HG02623 (cell line): ENCODE data around the gene SORBS1.
A peak's percentile ranks its signal among the peaks of the same experiment; 100 is the strongest.

Experiments used
- ATAC-seq: cut with Tn5 transposase; IDR thresholded peaks from one replicate; pipeline ENCODE4 v1.9.1; 2021; ENCODE audit warnings: moderate library complexity; ENCODE audit not compliant: unreplicated experiment

Gene SORBS1

DNA sequence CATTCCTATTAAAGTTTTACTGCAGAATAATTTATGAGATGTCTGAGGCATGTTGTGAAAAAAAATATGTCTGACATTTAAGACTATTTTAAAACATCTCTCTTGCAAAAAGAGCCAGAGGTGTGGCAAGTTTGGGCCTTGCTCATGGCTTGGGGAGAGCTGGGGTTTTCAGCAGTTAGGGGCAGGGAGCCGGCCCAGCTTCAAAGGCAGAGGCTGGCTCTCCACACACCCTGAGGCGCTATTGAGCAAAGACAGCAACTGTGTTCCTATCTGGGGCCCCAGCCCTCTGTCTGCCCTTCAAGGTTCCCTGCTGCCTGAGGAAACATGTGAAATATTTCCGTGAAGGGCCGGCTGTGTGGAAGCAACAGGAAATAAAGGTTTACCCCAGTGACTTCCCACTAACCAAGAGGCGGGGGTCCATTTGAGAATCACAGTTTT lies 94.0 kb downstream of the SORBS1 start:
- no peak for ATAC-seq

DNA sequence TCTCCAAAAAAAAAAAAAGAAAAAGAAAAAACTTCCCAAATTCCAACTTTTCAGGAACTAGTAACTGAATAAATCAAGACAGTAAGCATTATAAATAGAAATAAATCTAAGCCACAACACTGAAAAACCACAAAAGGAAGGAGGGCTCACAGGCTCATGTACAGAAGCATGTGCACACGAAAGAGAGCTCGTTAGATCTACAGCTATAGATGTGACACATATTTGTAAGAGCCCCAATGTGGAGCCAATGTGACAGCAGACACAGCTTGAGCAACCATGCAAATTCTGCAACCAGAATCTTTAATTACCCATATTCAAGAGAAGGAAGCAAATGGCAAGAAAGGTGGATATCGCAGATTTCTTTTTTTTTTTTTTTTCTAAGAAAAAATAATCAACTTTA lies 94.7 kb downstream of the SORBS1 start:
- ATAC-seq = no peak

DNA sequence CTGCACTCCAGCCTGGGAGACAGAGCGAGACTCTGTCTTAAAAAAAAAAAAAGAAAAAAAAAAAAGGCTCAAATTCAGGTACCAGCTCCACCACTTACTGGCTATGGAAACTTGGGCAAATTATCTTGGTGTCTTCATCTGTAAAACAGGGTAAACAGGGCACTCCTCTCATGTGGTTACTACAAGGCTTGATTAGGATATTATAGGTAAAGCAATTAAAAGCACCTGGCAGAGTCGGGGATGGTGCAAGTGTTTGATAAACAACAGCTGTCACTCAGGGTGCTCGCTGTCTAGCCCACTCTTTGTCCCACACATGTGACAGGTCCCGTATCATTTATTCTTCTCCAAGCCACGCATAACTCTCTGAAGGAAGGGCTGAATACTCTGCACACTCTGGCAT lies 96.9 kb downstream of the SORBS1 start:
- no peak for ATAC-seq

DNA sequence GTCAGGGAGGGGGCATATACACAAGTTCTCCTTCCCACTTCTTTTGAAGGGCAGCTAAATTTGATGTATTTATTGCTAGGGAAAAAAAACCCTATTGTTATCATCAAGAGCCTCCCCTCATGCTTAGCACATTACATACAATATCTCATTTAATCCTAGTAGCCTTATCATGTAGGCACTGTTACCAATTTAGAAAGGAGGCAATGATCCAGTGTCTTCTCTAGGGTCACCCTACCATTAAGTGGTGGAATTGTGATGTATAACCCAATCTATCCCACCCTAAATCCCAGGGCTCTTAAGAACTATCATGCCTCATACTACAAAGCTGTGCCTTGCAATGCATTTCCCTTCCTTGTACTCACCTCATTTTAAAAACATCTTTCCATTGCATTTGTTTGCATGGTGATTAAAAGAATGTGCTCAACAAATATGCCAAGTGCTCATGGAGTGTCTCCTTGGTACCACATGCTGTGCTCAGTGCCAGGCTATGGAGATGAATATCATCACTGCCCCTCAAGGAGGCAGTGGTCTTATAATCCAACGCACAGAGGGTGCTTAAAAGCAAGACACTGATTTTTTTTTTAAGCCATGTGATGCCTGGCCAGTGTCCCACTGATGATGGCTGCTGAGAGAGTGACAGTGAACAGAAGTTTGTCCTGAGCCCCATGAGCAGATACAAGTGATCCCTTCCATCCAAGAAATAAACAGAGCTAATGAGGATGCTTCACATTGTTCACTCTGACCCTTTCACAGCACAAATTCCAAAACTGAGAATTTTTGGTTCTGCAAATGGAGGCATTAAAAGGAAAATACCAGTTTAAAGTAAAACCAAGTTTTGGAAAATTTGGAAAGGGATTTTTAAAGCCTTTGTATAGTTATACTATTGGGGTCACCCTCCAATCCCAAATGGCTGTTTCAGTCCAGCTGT lies 98.2 kb downstream of the SORBS1 start:
- ATAC-seq = no peak

DNA sequence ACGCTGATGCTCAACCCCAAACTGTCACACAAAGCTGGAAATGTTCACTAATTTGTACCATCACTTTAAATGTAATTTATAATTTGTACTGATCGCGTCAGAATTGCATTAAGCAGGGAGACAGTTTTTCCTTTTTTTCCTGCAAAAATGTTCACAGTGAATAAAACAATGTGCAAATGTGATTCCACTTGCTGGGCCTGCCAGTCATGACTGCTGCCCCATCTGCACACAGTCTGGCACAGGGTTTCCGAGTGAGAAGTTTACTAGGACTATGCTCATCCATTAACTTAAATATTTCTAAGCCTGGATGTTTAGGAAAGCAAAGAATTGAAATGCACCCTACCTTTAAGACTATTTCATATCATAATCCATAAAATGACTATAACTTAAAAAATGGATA lies 99.6 kb downstream of the SORBS1 start:
- ATAC-seq = no peak

DNA sequence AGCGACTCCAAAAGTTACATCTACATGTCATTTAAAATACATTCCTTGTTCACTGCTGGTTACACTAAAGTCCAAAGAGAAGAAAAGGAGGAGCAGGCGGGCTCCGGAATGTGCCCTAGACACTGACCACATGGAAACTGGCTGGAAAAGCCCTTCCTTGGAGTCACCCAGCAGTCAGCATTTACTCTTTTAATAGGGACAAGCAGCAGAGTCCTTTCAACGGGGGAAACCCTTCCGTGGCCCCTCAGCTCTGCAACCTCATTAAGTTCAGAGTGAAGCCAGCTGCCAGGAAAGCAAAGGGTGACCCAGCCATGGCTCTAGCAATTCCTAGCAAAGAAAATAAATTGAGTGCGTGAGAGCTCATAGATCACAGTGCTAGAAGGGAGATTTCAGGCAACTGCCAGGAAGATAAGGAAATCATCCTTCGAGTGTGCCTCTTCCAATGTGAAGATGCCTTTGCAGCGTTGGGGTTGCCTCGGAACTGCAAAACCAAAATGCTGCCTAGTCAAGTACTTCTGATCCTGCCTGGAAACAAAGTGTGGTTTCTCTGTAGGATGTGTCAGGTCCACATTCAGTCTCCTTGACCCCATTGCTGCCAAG lies 101.6 kb downstream of the SORBS1 start:
- no peak for ATAC-seq

DNA sequence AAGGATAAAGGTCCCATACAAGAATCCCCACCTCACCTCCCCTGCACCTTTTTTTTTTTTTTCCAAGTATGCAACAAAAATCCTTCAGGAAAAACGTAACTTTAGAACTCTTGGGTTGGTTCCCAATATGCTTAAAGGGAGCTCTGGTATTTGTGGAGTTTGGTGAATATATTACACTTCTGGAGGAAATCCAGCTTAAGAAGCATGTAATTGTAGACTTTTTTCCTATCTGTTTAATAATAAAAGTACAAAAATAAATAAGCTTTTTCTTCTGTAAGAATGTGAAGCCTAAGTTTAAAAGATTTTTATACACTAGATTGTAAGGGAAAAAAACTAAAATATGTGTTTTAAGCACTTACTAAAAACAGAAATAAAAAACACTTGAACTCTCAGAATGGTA lies 102.3 kb downstream of the SORBS1 start:
- ATAC-seq = no peak

DNA sequence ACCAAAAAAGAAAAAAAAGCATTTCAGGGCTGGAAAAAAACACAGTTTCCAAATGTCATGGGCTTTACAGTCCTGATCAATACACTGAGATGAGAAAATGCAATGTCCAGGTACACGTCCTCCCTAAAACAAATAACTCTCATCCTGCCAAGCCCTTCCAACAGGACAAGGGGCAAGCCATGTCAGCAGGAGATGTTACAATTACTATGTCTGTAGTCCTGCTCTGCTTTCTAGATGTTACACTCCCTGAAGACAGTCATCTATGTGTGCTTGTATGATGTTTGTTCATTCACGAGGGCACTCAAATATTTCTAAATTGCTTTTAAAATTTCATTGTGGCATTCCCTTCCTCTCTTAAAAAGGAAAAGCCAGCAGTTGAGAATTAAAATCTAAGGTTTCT lies 103.2 kb downstream of the SORBS1 start:
- ATAC-seq = no peak

DNA sequence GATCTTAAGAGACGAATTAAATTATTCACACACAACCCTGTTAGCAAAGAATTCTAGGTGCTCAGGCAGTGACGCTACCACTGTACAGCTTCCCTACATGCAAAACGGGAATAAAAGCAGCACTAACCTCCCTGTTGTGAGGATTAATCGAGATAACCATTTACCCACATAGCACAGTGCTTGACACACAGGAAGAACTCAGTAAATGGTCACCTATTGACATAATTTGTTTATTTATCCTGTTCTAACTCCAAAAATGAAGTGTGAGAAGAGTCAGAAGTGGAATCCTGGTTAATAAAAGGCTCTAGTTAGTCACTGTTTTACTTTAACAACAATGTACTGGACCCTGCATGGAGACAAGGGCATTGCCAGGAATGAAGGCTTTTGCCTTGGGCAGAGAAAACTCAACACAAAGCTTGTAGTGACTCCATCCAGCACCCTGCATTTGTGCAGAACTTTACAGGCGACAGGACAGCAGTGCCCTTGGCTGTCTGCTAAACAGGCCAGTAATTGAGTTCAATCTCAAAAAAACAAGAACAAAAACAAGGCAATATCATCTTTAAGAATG lies 103.8 kb downstream of the SORBS1 start:
- no peak for ATAC-seq

DNA sequence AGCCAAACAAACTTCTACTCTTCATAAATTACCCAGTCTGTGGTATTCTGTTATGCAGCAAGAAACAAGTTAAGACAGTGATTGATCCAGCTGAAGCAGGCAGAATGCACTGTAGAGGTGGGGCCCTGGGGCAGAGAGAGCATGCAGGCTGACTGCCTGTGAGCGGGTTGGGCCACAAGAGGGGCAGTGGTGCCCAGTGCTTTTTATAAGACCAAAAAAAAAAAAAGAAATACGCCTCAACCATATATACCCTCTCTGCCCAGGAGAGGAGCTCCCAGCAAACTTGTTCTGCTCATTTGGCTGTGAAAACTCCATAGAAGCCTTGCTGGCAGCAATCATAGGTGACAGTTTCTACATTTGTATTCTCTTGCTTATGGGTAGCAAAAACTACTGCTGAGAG lies 104.7 kb downstream of the SORBS1 start:
- no peak for ATAC-seq

DNA sequence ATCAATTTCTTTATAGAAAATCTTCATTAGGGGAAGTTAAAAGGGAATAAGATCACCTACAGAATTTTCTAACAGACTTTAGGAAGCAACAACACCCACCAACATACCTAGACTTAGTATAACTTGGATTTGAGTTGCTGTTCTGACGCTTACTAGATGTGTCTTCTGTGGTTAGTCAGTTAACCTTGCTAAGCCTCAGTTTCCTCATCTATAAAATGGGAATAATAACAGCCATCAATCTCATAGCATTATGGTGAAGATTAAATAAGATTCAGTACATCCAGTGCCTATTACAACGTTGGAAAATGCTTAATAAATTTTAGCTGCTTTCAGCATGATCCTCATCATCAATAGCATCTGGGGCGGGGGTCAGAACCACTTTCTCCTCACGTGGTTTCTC lies 106.2 kb downstream of the SORBS1 start:
- ATAC-seq = no peak

DNA sequence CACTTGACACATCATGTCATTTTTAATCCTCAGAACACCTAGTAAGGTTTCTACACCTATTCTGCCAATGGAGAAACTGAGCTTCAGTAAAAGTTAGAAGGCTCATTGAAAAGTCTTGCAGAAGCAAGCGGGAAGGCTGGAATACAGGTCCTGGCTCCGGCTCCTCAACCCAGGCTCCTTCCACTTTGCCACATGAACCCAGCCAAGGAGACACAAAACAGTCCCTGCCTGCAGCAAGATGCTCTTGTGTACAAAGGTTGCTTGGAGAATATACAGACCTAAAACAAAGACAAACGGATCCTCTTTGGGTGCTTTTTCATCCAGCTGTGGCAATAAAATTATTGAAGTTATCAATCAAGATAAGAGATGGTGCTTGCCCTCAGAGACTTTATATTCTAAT lies 106.8 kb downstream of the SORBS1 start:
- no peak for ATAC-seq

DNA sequence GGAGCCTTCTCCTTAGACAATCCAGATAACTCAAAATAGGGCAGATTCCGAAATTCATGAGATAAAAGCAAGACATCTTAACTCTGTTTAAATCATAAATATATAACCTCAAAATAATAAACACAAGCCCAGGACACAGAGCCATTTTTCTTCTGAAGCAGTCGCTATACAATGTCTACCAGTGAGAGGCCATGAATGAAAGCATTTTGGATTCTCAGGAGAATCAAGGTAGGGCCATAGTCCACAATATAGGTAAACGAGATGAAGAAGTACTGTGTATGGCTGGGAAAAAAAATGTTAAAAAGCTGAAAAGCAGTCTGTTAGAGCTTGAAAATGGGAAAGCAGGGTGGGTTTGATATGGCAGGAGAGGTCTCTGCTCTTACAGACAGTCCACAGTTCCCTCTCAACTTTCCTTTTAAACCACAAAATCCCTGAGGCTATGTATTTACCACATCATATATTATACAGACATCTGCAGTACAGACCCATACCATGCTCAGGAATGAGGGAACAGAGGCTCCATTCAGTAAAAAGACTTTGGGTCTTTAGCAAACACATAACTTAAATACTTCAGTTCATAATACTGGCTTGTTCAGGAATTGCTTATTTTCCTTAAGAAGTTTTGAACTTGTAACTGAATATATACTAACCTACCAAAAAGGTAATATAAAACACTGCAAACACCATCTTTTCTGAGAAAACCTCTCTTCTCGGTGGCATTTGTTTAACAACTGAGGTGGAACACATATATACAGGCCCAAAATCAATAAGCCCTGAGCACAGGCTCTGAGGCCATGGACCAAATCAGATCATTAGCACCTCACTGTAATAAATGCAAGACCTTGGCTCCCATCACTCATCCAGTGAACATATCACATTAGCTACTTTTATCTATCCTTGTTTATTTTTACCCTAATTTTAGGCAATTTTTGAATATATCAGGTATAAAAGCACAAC lies 109.3 kb downstream of the SORBS1 start:
- no peak for ATAC-seq

DNA sequence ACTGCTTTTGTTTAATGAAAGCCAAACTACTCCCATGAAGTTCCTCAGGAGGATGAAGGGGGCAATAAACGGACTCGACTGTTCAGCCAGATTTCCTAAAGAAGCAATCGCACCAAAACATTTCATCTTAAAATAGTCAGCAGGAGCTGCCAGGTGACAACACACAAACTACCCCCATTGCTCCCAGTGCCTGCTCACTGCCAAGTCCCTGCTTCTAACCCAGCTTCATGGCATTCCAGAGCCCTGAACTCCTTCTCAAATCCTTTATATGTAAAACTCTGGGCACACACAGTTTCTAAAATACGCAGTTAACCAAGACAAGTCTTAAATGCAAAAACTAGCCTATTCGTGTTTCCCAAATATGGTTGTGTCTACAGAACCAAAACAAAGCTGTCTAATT lies 110.0 kb downstream of the SORBS1 start:
- no peak for ATAC-seq

DNA sequence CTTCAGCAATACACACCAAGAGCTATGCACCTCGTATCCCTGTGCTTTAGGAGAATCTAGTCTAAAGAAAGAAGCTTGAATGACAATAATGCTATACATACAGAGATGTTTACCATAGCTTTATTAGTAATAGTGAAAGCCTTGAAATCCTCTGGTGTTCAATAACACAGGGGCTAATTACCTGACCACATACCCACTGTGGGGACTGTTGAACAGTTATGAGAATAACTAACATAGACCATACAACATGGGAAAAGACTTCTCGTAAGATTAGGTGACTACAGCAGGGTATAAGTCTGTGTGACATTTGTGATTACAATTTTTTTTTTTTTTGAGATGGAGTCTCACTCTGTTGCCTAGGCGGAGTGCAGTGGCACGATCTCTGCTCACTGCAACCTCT lies 111.0 kb downstream of the SORBS1 start:
- ATAC-seq = no peak

DNA sequence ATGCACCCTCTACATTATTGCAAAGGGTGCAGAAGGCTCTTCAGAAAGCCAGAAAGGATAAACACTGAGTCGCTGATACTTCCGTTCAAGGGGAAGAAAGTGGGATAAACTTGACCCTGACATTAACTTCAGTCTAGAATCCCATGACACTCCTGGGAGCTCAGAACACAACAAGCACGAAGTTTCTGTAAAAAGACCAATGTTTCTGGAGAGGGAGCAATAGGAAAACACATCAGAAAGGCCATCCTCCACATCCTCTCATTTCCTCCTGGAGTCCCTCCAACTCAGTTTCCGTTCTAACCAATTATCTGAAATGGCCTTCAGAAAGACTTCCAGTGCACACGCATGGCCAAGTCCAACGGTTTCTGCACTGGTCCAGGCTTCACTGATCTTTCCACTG lies 113.5 kb downstream of the SORBS1 start:
- no peak for ATAC-seq

DNA sequence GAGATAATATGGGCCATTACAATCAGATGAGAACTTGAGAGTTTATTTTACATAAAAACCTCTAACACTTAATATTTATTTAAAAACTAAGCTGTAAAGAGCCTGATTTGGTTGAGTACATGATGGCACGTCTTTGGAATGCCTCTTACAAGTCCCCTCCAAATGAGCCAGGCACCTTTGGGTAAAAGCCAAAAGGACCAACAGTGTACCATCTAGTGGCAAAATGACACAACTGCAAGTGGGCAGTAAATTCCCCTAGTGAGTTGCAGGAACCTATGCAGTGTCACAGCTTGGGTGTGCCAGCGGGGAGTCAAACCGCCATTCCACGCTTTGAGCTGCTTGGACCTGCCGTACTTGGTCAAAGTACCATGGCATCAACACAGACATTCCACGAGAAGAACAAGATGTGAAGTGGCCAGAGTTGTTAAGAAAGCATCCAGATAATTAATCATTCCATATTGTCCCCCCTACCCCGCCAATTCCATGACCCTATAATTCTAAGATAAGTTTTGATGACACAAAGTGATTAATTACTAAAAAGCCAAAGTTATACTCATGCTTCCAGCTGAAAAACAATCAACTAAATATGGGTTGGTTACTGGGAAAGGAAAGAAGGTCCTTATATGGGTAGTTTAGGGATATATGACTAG lies 115.2 kb downstream of the SORBS1 start:
- peak; percentile 59 for ATAC-seq

DNA sequence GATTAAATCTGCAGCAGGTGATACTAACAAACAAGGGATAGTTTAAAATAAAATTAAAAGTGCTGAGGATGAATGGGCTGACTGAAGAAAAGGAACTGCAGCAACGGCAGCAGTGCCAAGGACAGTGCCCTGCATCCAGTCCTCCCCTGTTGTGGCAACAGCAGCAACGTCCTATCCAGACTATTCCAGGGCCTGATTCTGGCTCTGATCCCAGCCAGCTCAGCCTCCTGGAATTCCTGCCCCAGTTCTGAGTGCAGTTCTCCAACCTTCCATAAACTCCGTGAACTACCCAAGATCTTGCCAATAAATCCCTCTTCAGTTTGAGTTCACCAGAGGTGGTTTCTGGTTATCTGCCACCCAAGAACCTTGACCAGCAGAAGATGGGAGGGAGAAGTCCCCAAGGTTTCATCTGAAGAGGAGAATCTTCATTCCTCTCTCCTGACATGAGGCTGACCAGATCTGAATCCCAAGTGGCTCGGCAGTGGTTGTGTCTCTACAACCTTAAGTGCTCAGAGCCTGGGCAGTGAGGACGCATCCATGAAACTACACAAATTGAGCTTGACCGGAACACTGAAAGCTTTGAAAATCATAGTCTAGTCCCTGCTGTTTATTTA lies 115.8 kb downstream of the SORBS1 start:
- no peak for ATAC-seq

DNA sequence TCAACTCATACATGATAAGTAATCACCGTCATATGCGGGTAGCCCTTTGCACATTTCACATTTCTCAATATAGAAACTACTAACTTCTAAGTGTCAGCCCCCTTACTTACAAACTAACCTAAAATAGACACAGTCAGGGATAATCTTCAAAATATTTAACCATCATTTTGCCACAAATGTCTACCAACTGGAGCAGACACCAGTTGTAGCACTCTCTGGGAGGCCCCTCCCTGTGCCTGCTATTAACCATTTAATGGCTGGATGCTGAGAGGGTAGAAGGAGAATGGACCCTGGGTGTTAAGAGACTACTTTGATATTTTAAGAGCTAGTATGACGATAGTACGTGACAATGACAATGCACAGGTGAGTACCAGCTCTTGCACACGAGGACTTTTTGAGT lies 116.4 kb downstream of the SORBS1 start:
- ATAC-seq = no peak

DNA sequence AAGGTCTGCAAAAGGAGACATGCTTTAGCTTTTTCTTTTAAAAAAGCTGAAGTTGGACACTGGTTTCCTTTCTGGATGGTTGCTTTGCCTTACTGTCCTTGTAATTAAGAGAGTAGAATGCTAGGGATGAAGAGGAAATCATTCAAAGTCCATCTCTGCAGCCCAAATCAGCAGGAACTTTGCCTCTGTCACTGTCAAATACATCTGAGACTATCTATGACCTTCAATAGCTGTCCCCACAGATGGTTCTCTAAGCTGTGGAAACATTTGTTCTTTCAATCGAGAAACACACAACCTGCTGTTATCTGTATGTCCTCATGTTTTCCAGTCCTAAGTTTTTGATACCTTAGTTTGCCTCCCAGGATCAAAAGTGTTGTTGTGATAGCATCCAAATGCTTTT lies 117.5 kb downstream of the SORBS1 start:
- ATAC-seq = no peak
